GM23338 (cell line): ENCODE measurements around the gene PISD. TPM values are rescaled to one million over a fixed set of nuclear protein-coding genes. Genes with fewer than 3 reads are reported as not detected.

Experiments
- ATAC-seq: fragments of 200-7000 bp; cut with Tn5 transposase; 3 replicates; pipeline ENCODE4 v1.9.1; 2020
- DNase-seq: peaks from one replicate; pipeline ENCODE4 v3.0.0-alpha.2; 2015; ENCODE audit warnings: low spot score
- H2AFZ ChIP-seq: fragments of 200-600 bp; sonication (generic); 2 replicates; pipeline ENCODE4 v1.8.0; 2016; ENCODE audit warnings: antibody characterized with exemption, mild to moderate bottlenecking, moderate library complexity
- H3F3A ChIP-seq: fragments of 200-600 bp; sonication (generic); replicated peaks from 2 replicates; pipeline ENCODE4 v1.8.0; 2017; ENCODE audit warnings: antibody characterized with exemption, mixed run types, low read depth
- H3K27ac ChIP-seq: fragments of 200-600 bp; sonication (generic); 2 replicates; pipeline ENCODE4 v1.6.1; 2016; ENCODE audit warnings: low read depth
- H3K27me3 ChIP-seq: fragments of 200-600 bp; sonication (generic); 2 replicates; pipeline ENCODE4 v1.8.0; 2016; ENCODE audit warnings: mild to moderate bottlenecking, mixed run types, moderate library complexity; ENCODE audit not compliant: insufficient read depth
- H3K36me3 ChIP-seq: fragments of 200-600 bp; sonication (generic); 2 replicates; pipeline ENCODE4 v1.8.0; 2016; ENCODE audit warnings: mild to moderate bottlenecking; ENCODE audit not compliant: insufficient read depth
- H3K4me1 ChIP-seq: fragments of 200-600 bp; sonication (generic); 2 replicates; pipeline ENCODE4 v1.8.0; 2016; ENCODE audit warnings: mild to moderate bottlenecking, moderate library complexity; ENCODE audit not compliant: insufficient read depth
- H3K4me2 ChIP-seq: fragments of 200-600 bp; sonication (generic); 2 replicates; pipeline ENCODE4 v1.7.1; 2017; ENCODE audit warnings: mixed run types
- H3K4me3 ChIP-seq: fragments of 200-600 bp; sonication (generic); 2 replicates; pipeline ENCODE4 v1.6.1; 2016; ENCODE audit warnings: mixed run types
- H3K79me2 ChIP-seq: fragments of 200-600 bp; sonication (generic); replicated peaks from 2 replicates; pipeline ENCODE4 v1.8.0; 2017; ENCODE audit warnings: mild to moderate bottlenecking; ENCODE audit not compliant: insufficient read depth
- H3K9me2 ChIP-seq: fragments of 200-600 bp; sonication (generic); 2 replicates; pipeline ENCODE4 v1.8.0; 2017; ENCODE audit not compliant: insufficient read depth
- H4K20me1 ChIP-seq: fragments of 200-600 bp; sonication (generic); replicated peaks from 2 replicates; pipeline ENCODE4 v1.8.0; 2017; ENCODE audit warnings: mild to moderate bottlenecking; ENCODE audit not compliant: insufficient read depth
- H3K27ac Mint-ChIP-seq: 2 replicates; pipeline ENCODE4 v1.8.0; 2020; ENCODE audit warnings: inconsistent platforms, mild to moderate bottlenecking, moderate library complexity, mixed read lengths
- H3K27me3 Mint-ChIP-seq: 3 replicates; pipeline ENCODE4 v1.8.0; 2022; ENCODE audit warnings: low read depth, mild to moderate bottlenecking, moderate library complexity, mixed read lengths, inconsistent platforms; ENCODE audit not compliant: insufficient read depth, poor library complexity
- H3K36me3 Mint-ChIP-seq: 3 replicates; pipeline ENCODE4 v1.8.0; 2021; ENCODE audit warnings: low read depth, mild to moderate bottlenecking, inconsistent platforms, moderate library complexity, mixed read lengths
- H3K4me1 Mint-ChIP-seq: 3 replicates; pipeline ENCODE4 v1.8.0; 2020; ENCODE audit warnings: mild to moderate bottlenecking, inconsistent platforms, mixed read lengths
- H3K4me3 Mint-ChIP-seq: 3 replicates; pipeline ENCODE4 v1.8.0; 2021; ENCODE audit warnings: moderate library complexity, mild to moderate bottlenecking, inconsistent platforms, mixed read lengths
- H3K9me3 Mint-ChIP-seq: 3 replicates; pipeline ENCODE4 v1.8.0; 2020; ENCODE audit warnings: moderate library complexity, mild to moderate bottlenecking, inconsistent platforms, mixed read lengths
- CREB1 ChIP-seq: fragments of 250-450 bp; sonication (Bioruptor Pico); IDR thresholded peaks from 2 replicates; pipeline ENCODE4 v1.5.0; 2020; ENCODE audit warnings: low read depth, mild to moderate bottlenecking, moderate library complexity
- CTCF ChIP-seq, 2 experiments: fragments of 200-600 bp in 1 of 2; sonication (generic) in 1 of 2; conservative IDR thresholded peaks; 2 replicates each; pipeline versions ENCODE4 v1.5.1 to v1.6.1; 2016 to 2017; ENCODE audit warnings: antibody characterized with exemption in 2 of 2, low read depth in 2 of 2, mild to moderate bottlenecking in 2 of 2, moderate library complexity in 1 of 2
- ETS1 ChIP-seq: IDR thresholded peaks from 2 replicates; pipeline ENCODE4 v1.6.1; 2016; ENCODE audit warnings: antibody characterized with exemption
- JUNB ChIP-seq: IDR thresholded peaks from one replicate; pipeline ENCODE4 v1.6.1; 2016; ENCODE audit warnings: antibody characterized with exemption; ENCODE audit not compliant: unreplicated experiment
- NANOG ChIP-seq: IDR thresholded peaks from 2 replicates; pipeline ENCODE4 v1.6.1; 2016; ENCODE audit warnings: antibody characterized with exemption, borderline replicate concordance
- POLR2AphosphoS5 ChIP-seq: IDR thresholded peaks from 2 replicates; pipeline ENCODE4 v1.6.1; 2016; ENCODE audit warnings: antibody characterized with exemption, low read depth
- STAT1 ChIP-seq: IDR thresholded peaks from one replicate; pipeline ENCODE4 v1.6.1; 2016; ENCODE audit warnings: antibody characterized with exemption; ENCODE audit not compliant: unreplicated experiment
- polyA plus RNA-seq: library from polyadenylated mRNA; unstranded; fragments of >200 nt; fragmentation: Nextera tagmentation; extraction: Ambion mirVana; gene quantifications from 2 replicates; pipeline ENCODE4 v1.2.1, GENCODE V29; 2016
- total RNA-seq: library from RNA; depleted of rRNA; stranded (reverse); fragments of >200 nt; shearing (Covaris generic); gene quantifications from 2 replicates; pipeline ENCODE4 v1.2.3, GENCODE V29; 2014

PISD gene
- total and polyA plus RNA-seq, 2 experiments from 2014 or later: 43.1 to 54.5 TPM

GRCh38 chr22:31575190-31575589, 86.8 kb downstream of the PISD start:
- Mint-ChIP-seq H3K4me3 (no peak overlapping the region), H3K4me1 (no peaks in the 10 kb centered on the region; the same call in 2 of the 3 replicates), H3K9me3 (no peaks in the 10 kb centered on the region), H3K27ac (no peak overlapping the region), H3K36me3 (peaks cover 5% of the 10 kb centered on the region; the same call in 2 of the 3 replicates), H3K27me3 (no peaks in the 10 kb centered on the region)
- Histone ChIP-seq H3K4me1 (no peaks in the 10 kb centered on the region), H3K9me2 (no peaks in the 10 kb centered on the region), H4K20me1 (no peaks in the 10 kb centered on the region; the same call in none of the 2 replicates), H3K79me2 (no peaks in the 10 kb centered on the region), H3K27ac (no peak overlapping the region), H3K27me3 (no peaks in the 10 kb centered on the region), H2AFZ (no peak overlapping the region), H3K4me2 (no peak overlapping the region), H3K4me3 (no peak overlapping the region), H3F3A (no peaks in the 10 kb centered on the region), H3K36me3 (no peaks in the 10 kb centered on the region; the same call in none of the 2 replicates)
- TF ChIP-seq JUNB: no peak
- TF ChIP-seq CTCF (conservative IDR thresholded peaks at IDR 0.05; ENCODE audit: low read depth in 2 of 2): no peak
- no peak for TF ChIP-seq NANOG
- TF ChIP-seq STAT1: no peak
- DNase-seq (no peak), ATAC-seq (no peak)

- Histone ChIP-seq H3K4me3 (no peak overlapping the region), H3K4me1 (no peaks in the 10 kb centered on the region), H4K20me1 (no peaks in the 10 kb centered on the region; the same call in none of the 2 replicates), H3K36me3 (no peaks in the 10 kb centered on the region; the same call in none of the 2 replicates), H3F3A (no peaks in the 10 kb centered on the region), H3K9me2 (no peaks in the 10 kb centered on the region), H2AFZ (no peak overlapping the region), H3K79me2 (no peaks in the 10 kb centered on the region), H3K27ac (no peak overlapping the region), H3K27me3 (no peaks in the 10 kb centered on the region), H3K4me2 (no peak overlapping the region)
- no peaks in the 10 kb centered on the region for H3K9me3 Mint-ChIP-seq
- no peaks in the 10 kb centered on the region; the same call in 2 of the 3 replicates for H3K4me1 Mint-ChIP-seq
- H3K27ac Mint-ChIP-seq: no peak overlapping the region
- no peaks in the 10 kb centered on the region for H3K27me3 Mint-ChIP-seq
- ATAC-seq: no peak
- TF ChIP-seq CREB1 (no peak), STAT1 (no peak)
- peaks cover 5% of the 10 kb centered on the region; the same call in 2 of the 3 replicates for H3K36me3 Mint-ChIP-seq
- no peak for DNase-seq
- no peak overlapping the region for H3K4me3 Mint-ChIP-seq
Observed at GRCh38 chr22:31574055-31574670, 87.9 kb downstream of the PISD start.

- Histone ChIP-seq H3F3A (no peaks in the 10 kb centered on the region), H4K20me1 (no peaks in the 10 kb centered on the region; the same call in 1 of the 2 replicates), H3K4me3 (no peak overlapping the region), H3K36me3 (no peaks in the 10 kb centered on the region; the same call in none of the 2 replicates), H3K27me3 (no peaks in the 10 kb centered on the region), H3K79me2 (no peaks in the 10 kb centered on the region), H3K4me2 (no peak overlapping the region), H3K9me2 (no peaks in the 10 kb centered on the region), H3K27ac (0 out of 2 replicates have a peak overlapping the region, but pooled peaks have one; percentile 20), H3K4me1 (no peaks in the 10 kb centered on the region), H2AFZ (no peak overlapping the region)
- ATAC-seq (no peak), DNase-seq (no peak)
- H3K36me3 Mint-ChIP-seq: peaks cover 5% of the 10 kb centered on the region; the same call in 2 of the 3 replicates
- no peak overlapping the region for H3K4me3 Mint-ChIP-seq
- no peak overlapping the region for H3K27ac Mint-ChIP-seq
- no peaks in the 10 kb centered on the region for H3K27me3 Mint-ChIP-seq
- no peaks in the 10 kb centered on the region for H3K9me3 Mint-ChIP-seq
- H3K4me1 Mint-ChIP-seq: no peaks in the 10 kb centered on the region; the same call in 2 of the 3 replicates
- TF ChIP-seq CREB1 (no peak), STAT1 (no peak), ETS1 (no peak), POLR2AphosphoS5 (no peak)
Observed at GRCh38 chr22:31572939-31573338, 89.1 kb downstream of the PISD start.
